ENCODE data around the gene CAMK2B.

The CAMK2B gene

DNA sequence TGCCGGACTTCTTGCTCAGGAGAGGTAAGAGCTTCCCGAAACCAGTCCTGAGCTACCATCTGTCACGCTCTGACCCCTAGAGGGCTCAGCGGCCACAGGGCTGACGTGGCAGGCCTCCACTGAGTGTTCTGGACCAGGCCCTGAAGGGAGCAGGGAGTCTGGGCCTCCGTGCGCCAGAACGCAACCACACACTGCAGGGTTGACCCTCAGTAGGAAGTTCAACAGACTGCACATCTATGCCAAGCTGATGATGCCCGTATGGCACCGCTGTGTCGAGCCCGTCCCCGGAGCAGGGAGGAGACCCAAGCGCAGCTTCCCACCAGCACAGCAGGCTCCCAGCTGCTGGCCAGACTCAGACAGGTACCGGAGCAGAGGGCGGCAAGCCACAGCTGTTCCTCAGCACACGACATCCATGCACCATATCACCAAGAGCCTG lies 39.2 kb downstream of the CAMK2B start:
- no peaks in the 10 kb centered on the region for H3K36me3 ChIP-seq (replicated peaks)
- H3K4me3 ChIP-seq (ENCODE audit: low read depth, low read length) = no peak overlapping the region
- in situ Hi-C loops (cut with HindIII; ENCODE audit: low pct_ligation_motif_present, low sequenced_read_pairs) = no loop called here
- no peak for DNase-seq
- TF ChIP-seq, protein P1, sequence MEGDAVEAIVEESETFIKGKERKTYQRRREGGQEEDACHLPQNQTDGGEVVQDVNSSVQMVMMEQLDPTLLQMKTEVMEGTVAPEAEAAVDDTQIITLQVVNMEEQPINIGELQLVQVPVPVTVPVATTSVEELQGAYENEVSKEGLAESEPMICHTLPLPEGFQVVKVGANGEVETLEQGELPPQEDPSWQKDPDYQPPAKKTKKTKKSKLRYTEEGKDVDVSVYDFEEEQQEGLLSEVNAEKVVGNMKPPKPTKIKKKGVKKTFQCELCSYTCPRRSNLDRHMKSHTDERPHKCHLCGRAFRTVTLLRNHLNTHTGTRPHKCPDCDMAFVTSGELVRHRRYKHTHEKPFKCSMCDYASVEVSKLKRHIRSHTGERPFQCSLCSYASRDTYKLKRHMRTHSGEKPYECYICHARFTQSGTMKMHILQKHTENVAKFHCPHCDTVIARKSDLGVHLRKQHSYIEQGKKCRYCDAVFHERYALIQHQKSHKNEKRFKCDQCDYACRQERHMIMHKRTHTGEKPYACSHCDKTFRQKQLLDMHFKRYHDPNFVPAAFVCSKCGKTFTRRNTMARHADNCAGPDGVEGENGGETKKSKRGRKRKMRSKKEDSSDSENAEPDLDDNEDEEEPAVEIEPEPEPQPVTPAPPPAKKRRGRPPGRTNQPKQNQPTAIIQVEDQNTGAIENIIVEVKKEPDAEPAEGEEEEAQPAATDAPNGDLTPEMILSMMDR (IDR thresholded peaks at IDR 0.05; ENCODE audit: low read depth, low read length, missing control alignments) = no peak
- H3K27ac ChIP-seq = no peak overlapping the region
- H3K27me3 ChIP-seq (replicated peaks) = no peaks in the 10 kb centered on the region

DNA sequence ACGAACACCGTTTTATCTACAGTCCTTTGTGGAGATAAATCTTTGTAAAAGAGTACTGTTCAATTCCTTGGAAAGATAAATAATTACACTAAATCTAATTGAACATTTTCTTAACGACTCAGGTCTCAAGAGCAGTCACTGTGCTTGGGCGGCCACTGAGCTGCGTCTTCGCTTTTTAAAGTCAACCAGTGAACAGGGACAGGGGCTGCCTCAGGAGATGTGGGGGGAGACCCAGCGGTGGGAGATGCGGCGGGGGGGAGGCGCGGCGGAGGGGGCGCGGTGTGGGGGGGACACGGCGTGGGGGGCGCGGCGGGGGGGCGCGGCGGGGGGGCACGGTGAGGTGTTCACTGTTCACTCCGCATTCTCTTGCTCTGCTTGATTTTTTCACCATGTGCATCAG lies 39.8 kb downstream of the CAMK2B start:
- no peaks in the 10 kb centered on the region for H3K27me3 ChIP-seq (replicated peaks)
- no peaks in the 10 kb centered on the region for H3K36me3 ChIP-seq (replicated peaks)
- H3K4me3 ChIP-seq (ENCODE audit: low read depth, low read length) = no peak overlapping the region
- no peak for DNase-seq
- H3K27ac ChIP-seq = no peak overlapping the region
- in situ Hi-C loops (cut with HindIII; ENCODE audit: low pct_ligation_motif_present, low sequenced_read_pairs) = no loop called here
- TF ChIP-seq, protein P1 (IDR thresholded peaks at IDR 0.05; ENCODE audit: low read depth, low read length, missing control alignments) = no peak

DNA sequence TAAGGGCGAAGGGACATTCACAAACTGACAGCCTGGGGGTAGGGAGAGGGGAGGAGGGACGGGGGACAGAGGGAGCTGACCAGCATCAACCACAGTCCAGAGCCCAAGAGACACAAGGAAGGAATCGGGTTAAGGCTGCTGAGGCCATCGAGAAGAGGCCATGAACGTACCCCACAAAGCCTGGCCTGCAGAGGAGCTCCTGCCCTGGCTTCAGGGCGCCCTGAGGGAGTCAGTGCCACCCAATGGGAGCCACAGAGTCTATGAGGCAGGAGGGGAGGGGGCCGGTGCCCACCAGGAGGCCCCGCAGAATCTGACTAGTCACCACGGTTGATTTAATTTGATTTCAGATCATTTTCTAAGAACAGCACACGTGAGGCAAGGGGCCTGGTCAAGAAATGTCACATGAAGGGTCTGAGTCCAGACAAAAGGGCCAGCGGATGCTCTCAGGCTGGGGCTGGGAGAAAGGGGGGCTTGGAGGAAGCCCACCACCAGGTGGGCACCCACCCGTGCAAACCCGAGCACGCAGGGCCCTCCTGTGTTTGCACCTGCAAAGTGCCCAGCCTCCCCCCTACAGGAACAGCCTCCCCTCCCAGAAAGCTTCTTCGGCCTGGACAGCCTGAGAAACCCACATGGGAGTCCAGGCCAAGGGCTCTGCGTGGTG lies 40.4 kb downstream of the CAMK2B start:
- Histone ChIP-seq H3K36me3 (replicated peaks) (no peaks in the 10 kb centered on the region), H3K27ac (no peak overlapping the region), H3K4me3 (ENCODE audit: low read depth, low read length) (no peak overlapping the region), H3K27me3 (replicated peaks) (no peaks in the 10 kb centered on the region)
- in situ Hi-C loops (cut with HindIII; ENCODE audit: low pct_ligation_motif_present, low sequenced_read_pairs) = no loop called here
- DNase-seq = no peak
- TF ChIP-seq, protein P1 (IDR thresholded peaks at IDR 0.05; ENCODE audit: low read depth, low read length, missing control alignments) = no peak

DNA sequence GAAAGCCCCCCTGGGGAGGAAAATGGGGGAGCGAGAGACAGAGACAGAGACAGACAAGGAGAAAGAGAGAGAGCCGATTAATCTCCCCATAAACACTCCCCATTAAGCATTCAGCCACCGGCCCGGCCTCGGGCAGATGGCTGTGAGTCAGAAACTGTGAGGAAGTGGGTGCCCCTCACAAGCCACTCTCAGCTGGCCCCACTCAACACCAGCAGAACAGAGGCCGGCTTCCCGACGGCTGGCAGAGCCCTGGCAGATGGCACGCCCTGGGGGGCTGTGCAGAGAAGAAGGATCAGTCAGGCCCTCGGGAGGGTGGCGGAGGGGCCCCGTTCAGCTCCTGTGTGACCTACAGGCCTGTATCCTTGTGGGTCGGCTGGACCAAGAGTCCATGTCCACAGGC lies 41.2 kb downstream of the CAMK2B start:
- no peaks in the 10 kb centered on the region for H3K36me3 ChIP-seq (replicated peaks)
- no peak overlapping the region for H3K4me3 ChIP-seq (ENCODE audit: low read depth, low read length)
- DNase-seq = no peak
- no peak overlapping the region for H3K27ac ChIP-seq
- H3K27me3 ChIP-seq (replicated peaks) = no peaks in the 10 kb centered on the region
- TF ChIP-seq, protein P1 (IDR thresholded peaks at IDR 0.05; ENCODE audit: low read depth, low read length, missing control alignments) = no peak
- in situ Hi-C loops (cut with HindIII; ENCODE audit: low pct_ligation_motif_present, low sequenced_read_pairs) = no loop called here

DNA sequence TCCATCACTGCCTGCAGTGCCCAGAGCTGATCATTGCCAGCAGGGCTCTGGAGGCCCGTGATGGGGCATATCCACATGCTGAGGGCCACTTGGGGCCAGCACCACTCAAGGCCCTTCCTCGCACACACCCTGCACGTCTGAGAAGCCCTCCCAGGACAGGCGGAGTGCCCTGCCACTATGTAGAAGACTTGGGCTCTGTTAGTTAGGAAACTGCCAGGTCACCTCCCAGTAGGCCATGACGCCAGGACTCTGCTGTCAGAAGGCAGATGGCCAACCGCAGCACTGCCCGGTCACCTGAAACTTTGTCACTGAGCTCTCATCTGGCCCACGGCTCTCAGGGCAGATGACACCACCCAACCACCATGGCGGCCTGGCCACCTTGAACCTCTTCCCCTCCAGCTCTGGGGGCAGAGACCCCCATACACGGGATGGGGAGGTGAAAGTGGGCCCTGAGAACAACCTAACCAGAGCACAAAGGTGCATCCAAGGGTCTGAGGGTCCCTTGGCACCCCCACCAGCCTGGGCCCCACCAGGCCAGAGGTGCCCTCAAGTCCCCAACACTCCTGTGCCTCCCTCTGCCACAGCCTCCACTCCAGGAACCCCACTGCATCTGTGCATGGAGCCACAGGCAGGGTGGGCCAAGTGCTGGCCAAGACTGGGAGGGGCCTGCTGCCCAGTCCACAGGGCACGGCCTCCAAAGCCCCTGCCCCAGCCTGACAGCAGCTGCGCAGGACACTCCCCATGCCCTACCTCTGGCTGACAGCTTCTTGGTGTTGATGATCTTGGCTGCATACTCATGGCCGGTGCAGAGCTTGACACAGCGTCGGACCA lies 41.8 kb downstream of the CAMK2B start:
- TF ChIP-seq, protein P1 (IDR thresholded peaks at IDR 0.05; ENCODE audit: low read depth, low read length, missing control alignments) = no peak
- in situ Hi-C loops (cut with HindIII; ENCODE audit: low pct_ligation_motif_present, low sequenced_read_pairs) = no loop called here
- Histone ChIP-seq H3K4me3 (ENCODE audit: low read depth, low read length) (no peak overlapping the region), H3K27ac (no peak overlapping the region), H3K36me3 (replicated peaks) (no peaks in the 10 kb centered on the region), H3K27me3 (replicated peaks) (no peaks in the 10 kb centered on the region)
- no peak for DNase-seq

Data from brain microvascular endothelial cell (primary cell).